Smooth muscle cell (in vitro differentiated cells): ENCODE measurements around the gene OR2C3. TPM values are rescaled to one million over a fixed set of nuclear protein-coding genes. Genes with fewer than 3 reads are reported as not detected.

Experiments used
- DNase-seq: peaks from one replicate; lab custom pipeline; 2025; ENCODE audit not compliant: unreplicated experiment; lab: John Stamatoyannopoulos, UW
- H2AFZ ChIP-seq: fragments of 200-600 bp; sonication (generic); 2 replicates; pipeline ENCODE4 v1.6.0; 2016; ENCODE audit warnings: antibody characterized with exemption, low read depth, mild to moderate bottlenecking
- H3F3A ChIP-seq: fragments of 200-600 bp; sonication (generic); 2 replicates; pipeline ENCODE4 v1.6.0; 2017; ENCODE audit warnings: antibody characterized with exemption, low read depth
- H3K27ac ChIP-seq: fragments of 200-600 bp; sonication (generic); 2 replicates; pipeline ENCODE4 v1.5.1; 2016; ENCODE audit warnings: low read depth, mild to moderate bottlenecking
- H3K27me3 ChIP-seq: fragments of 200-600 bp; sonication (generic); 2 replicates; pipeline ENCODE4 v1.6.1; 2016; ENCODE audit warnings: low read depth, mild to moderate bottlenecking
- H3K36me3 ChIP-seq: fragments of 200-600 bp; sonication (generic); 2 replicates; pipeline ENCODE4 v1.5.1; 2016; ENCODE audit warnings: low read depth
- H3K4me1 ChIP-seq: fragments of 200-600 bp; sonication (generic); 2 replicates; pipeline ENCODE4 v1.5.1; 2016; ENCODE audit warnings: low read depth
- H3K4me2 ChIP-seq: fragments of 200-600 bp; sonication (generic); 2 replicates; pipeline ENCODE4 v1.6.0; 2016; ENCODE audit warnings: mild to moderate bottlenecking
- H3K4me3 ChIP-seq: fragments of 200-600 bp; sonication (generic); 2 replicates; pipeline ENCODE4 v1.5.1; 2016; ENCODE audit warnings: mild to moderate bottlenecking
- H3K79me2 ChIP-seq: fragments of 200-600 bp; sonication (generic); 2 replicates; pipeline ENCODE4 v1.6.0; 2016; ENCODE audit warnings: low read depth, mild to moderate bottlenecking
- H3K9ac ChIP-seq: fragments of 200-600 bp; sonication (generic); 2 replicates; pipeline ENCODE4 v1.6.0; 2016; ENCODE audit warnings: low read depth
- H3K9me3 ChIP-seq: fragments of 200-600 bp; sonication (generic); replicated peaks from 2 replicates; pipeline ENCODE4 v1.5.1; 2016; ENCODE audit warnings: low read depth
- H4K20me1 ChIP-seq: fragments of 200-600 bp; sonication (generic); 2 replicates; pipeline ENCODE4 v1.6.0; 2016; ENCODE audit warnings: low read depth
- WGBS: methylation state at CpG from one replicate; pipeline ENCODE4 v1.1.7; 2016; ENCODE audit warnings: low lambda C conversion rate; 5-methylcytosine and 5-hydroxymethylcytosine counted together
- polyA plus RNA-seq: library from polyadenylated mRNA; unstranded; fragments of >200 nt; fragmentation: Nextera tagmentation; extraction: Ambion mirVana; gene quantifications from 2 replicates; pipeline ENCODE4 v1.2.1, GENCODE V29; 2016
- total RNA-seq: library from RNA; depleted of rRNA; stranded (reverse); fragments of >200 nt; gene quantifications from 2 replicates; pipeline ENCODE4 v1.2.3, GENCODE V29; 2014
- TF ChIP-seq, protein P1 (sequence below): fragments of 200-600 bp; sonication (generic); IDR thresholded peaks from 2 replicates; pipeline ENCODE4 v1.5.1; 2017; ENCODE audit warnings: borderline replicate concordance, mild to moderate bottlenecking, antibody characterized with exemption; ENCODE audit not compliant: insufficient read depth, poor library complexity, severe bottlenecking

OR2C3 gene
- total and polyA plus RNA-seq, 2 experiments from 2014 or later: not detected

DNA sequence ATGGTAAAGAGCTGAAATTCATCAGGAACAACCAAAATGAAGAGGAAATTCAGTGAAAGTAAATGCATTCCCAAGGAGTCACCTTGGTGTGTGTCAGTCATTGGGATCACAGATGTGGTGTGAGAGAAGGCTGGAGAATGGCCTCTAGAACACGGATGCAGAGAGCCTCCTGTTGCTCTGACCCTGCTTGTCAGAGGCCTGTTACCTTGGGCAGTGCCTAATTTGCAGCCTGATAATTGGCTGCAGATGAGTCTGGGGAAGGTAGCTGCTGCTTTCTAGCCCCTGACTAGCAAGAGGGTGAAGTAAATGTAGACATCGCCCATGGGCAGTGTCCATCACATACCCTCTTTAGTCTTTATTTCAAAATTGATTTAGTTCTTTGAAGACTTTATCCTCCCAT lies 16.0 kb upstream of the OR2C3 start:
- TF ChIP-seq, protein P1, sequence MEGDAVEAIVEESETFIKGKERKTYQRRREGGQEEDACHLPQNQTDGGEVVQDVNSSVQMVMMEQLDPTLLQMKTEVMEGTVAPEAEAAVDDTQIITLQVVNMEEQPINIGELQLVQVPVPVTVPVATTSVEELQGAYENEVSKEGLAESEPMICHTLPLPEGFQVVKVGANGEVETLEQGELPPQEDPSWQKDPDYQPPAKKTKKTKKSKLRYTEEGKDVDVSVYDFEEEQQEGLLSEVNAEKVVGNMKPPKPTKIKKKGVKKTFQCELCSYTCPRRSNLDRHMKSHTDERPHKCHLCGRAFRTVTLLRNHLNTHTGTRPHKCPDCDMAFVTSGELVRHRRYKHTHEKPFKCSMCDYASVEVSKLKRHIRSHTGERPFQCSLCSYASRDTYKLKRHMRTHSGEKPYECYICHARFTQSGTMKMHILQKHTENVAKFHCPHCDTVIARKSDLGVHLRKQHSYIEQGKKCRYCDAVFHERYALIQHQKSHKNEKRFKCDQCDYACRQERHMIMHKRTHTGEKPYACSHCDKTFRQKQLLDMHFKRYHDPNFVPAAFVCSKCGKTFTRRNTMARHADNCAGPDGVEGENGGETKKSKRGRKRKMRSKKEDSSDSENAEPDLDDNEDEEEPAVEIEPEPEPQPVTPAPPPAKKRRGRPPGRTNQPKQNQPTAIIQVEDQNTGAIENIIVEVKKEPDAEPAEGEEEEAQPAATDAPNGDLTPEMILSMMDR: no peak
- 51% methylated on average over 2 of the region's 2 CpGs for WGBS
- peak overlapping the region; percentile 93 for H3K27ac ChIP-seq
- H3K27me3 ChIP-seq: no peaks in the 10 kb centered on the region
- peak overlapping the region; percentile 63 for H3K9ac ChIP-seq
- H3F3A ChIP-seq: peaks cover 4% of the 10 kb centered on the region
- no peaks in the 10 kb centered on the region for H3K9me3 ChIP-seq
- H3K79me2 ChIP-seq: no peaks in the 10 kb centered on the region
- no peaks in the 10 kb centered on the region for H3K36me3 ChIP-seq
- H3K4me3 ChIP-seq: no peak overlapping the region
- DNase-seq: no peak
- H2AFZ ChIP-seq: no peak overlapping the region
- no peaks in the 10 kb centered on the region for H4K20me1 ChIP-seq
- H3K4me1 ChIP-seq: no peaks in the 10 kb centered on the region
- H3K4me2 ChIP-seq: peak overlapping the region; percentile 56

DNA sequence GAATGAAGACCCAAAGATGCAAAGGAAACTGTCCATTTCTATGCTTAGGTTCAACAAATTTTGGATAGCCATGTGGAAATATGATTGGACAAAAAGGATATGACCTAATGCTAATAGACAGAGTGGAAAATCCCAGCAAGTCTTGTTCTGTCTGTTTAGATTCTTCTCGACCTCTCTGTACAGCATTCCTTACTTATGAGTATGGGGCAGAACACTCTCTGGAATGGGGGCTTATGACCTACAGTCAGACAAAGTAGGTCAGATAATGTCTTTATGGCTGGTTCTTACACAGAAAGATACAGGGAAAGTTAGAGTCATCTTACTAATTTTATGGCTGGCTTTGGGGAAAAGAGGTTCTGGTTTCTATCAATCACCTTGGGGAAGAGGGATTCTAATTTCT lies 15.5 kb upstream of the OR2C3 start:
- Histone ChIP-seq H3K27ac (peak overlapping the region; percentile 93), H3K4me2 (peak overlapping the region; percentile 56), H3K36me3 (no peaks in the 10 kb centered on the region), H3K4me1 (no peaks in the 10 kb centered on the region), H3K79me2 (no peaks in the 10 kb centered on the region), H2AFZ (peak overlapping the region; percentile 9), H3K9ac (peak overlapping the region; percentile 63), H3K4me3 (no peak overlapping the region), H4K20me1 (no peaks in the 10 kb centered on the region), H3K9me3 (no peaks in the 10 kb centered on the region), H3K27me3 (no peaks in the 10 kb centered on the region), H3F3A (peaks cover 4% of the 10 kb centered on the region)
- DNase-seq: no peak
- WGBS: 0% methylated on average over 1 of the region's 1 CpG
- TF ChIP-seq, protein P1: no peak

DNA sequence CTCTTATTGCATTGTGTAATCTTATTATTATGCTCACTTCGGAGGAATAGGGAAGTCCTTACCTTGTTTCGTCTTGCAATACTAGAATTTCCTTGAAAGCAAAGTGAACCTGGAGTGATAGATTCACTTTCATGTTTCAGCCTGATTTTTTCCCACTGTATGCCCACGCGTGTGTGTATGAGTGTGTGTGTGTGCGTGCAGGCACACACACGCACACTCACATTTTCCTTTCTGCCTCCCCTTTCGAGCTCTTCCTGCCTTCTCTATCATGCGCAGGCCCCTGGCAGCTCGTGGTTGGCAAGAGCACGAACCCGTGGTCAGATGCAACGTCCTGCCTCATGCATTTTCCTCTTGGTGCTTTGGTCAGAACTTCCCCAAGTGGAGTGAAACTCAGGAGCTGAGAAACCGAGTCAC lies 12.5 kb upstream of the OR2C3 start, which contains the start of gene GCSAML:
Gene GCSAML, plus strand, starts transcription at position 366 of the 414 bp plus-strand sequence. CDS start 58 bp downstream, outside the sequence.
- DNase-seq: no peak
- 93% methylated on average over 13 of the region's 13 CpGs for WGBS
- H3K36me3 ChIP-seq: no peaks in the 10 kb centered on the region
- no peak within 1 kb of the TSS for H3K4me2 ChIP-seq
- H3K79me2 ChIP-seq: no peaks in the 10 kb centered on the region
- no peaks in the 10 kb centered on the region for H3K27me3 ChIP-seq
- H3K27ac ChIP-seq: no peak within 1 kb of the TSS
- H3F3A ChIP-seq: peaks cover 4% of the 10 kb centered on the region
- peaks cover 8% of the 10 kb centered on the region for H3K4me1 ChIP-seq
- TF ChIP-seq, protein P1: no peak
- no peak within 1 kb of the TSS for H3K4me3 ChIP-seq
- H2AFZ ChIP-seq: no peak within 1 kb of the TSS
- H3K9ac ChIP-seq: no peak within 1 kb of the TSS
- no peaks in the 10 kb centered on the region for H3K9me3 ChIP-seq
- H4K20me1 ChIP-seq: no peaks in the 10 kb centered on the region

DNA sequence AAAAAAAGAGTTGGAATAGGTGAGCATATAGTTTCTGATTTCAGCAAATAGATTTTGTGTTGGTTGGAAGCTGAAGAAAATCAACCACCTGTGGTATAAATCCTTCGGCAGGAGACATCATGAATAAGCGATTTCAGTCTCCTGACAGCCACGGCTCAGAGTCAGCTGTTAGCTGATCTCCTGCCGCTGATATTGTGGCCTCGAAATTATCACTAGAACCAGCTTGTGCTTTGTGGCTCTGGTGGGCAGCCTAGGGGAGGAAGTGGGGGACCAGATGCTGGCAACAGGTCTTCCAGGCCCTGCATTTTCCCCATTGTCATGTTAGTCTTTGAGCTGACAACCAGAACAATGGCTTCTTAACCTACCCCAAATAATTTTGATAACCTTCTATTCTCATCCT lies 11.9 kb upstream of the OR2C3 start:
- Histone ChIP-seq H2AFZ (no peak overlapping the region), H3K4me3 (no peak overlapping the region), H3K4me2 (no peak overlapping the region), H3F3A (peaks cover 4% of the 10 kb centered on the region), H3K9me3 (no peaks in the 10 kb centered on the region), H3K79me2 (no peaks in the 10 kb centered on the region), H3K27me3 (no peaks in the 10 kb centered on the region), H3K9ac (no peak overlapping the region), H4K20me1 (no peaks in the 10 kb centered on the region), H3K4me1 (peaks cover 8% of the 10 kb centered on the region), H3K27ac (no peak overlapping the region), H3K36me3 (no peaks in the 10 kb centered on the region)
- TF ChIP-seq, protein P1: no peak
- 83% methylated on average over 5 of the region's 5 CpGs for WGBS
- DNase-seq: no peak
